ENCODE measurements around the gene TVP23A.
"Not testable (repeated sequence)": the region's sequence is repeated elsewhere in the genome, so short reads cannot be mapped to it uniquely, and the experiment has no call there.

Gene TVP23A

DNA sequence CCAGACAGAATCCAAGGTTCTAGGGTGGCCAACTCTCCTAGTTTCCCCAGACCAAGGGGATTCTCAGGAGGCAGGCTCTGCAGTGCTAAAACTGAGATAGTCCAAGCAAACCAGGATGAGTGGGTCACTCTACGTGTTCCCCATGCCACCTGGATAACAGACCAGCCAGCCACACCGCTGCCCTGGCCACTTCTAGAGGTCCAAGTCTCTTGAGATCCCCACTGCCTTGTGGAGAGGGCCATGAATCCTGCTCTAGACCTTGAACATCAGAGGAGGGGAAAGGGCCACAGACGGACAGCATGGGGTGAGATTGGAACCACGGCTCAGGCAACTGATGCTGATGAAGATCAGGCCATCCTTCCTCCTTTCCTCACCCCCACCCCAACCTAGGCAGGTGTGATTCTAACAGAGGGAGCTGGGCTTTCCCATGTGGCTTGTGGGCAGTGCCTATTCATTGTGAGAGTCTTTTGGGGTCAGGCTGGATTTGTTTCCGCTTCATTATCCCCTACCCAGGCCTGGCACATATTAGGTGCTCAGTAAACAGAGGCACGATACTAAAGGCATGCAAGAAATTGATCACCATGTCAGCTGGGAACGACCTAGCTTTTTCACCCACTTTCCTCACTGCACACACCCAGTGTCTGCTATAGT lies 16.8 kb upstream of the TVP23A start:
- no peak for DNase-seq

DNA sequence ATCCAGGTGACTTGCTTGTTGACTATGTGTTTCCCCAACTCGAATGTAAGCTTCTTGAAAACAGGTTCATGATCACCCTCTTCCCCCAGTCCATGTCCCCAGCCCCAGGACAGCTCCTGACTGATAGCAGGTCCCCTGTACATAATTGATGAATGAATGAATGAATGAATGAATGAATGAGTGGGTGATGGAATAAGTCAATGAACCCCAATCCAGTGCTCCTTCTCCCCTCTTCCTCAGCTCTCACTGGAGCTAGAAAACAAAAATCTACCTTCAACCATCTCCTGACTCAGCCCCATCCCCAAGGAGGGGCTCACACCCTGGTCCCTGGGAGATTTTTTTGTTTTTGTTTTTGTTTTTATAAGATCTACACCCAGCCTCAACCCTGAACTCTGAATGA lies 16.2 kb upstream of the TVP23A start:
- DNase-seq, result no peak

DNA sequence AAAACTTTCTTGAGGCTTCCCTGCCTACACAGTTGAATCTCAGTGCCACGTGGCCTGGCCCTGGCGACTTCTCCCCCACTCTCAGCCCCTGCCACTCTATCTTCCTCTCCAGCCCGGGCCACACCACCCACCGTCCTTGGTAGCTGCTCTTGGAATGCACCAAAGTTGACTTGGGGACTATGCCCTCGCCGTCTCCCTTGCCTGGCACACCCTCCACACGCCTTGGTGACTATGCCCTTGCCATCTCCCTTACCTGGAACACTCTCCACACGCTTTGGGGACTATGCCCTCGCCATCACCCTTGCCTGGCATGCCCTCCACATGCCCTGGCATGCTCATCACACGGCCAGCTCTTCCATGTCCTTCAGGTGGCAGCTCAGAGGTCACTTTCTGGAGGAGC lies 15.5 kb upstream of the TVP23A start:
- no peak for DNase-seq

DNA sequence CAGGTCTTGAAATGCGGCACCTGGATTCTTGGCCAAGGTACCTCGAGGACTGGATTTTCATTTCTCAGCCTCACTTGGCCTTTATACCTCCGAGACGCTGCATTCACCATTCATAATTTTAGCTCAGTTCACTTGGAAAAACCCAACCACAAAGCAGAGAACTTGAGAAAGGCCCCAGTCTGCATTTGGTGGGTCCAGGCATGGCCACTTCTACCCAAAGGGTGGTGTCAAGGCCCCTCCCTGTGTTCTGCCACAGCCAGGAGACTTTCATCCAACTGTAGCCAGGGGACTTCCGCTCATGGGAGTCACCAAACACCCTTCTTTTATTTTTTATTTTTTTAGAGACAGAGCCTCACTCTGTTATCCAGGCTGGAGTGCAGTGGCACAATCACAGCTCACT lies 14.7 kb upstream of the TVP23A start:
- DNase-seq, result no peak

DNA sequence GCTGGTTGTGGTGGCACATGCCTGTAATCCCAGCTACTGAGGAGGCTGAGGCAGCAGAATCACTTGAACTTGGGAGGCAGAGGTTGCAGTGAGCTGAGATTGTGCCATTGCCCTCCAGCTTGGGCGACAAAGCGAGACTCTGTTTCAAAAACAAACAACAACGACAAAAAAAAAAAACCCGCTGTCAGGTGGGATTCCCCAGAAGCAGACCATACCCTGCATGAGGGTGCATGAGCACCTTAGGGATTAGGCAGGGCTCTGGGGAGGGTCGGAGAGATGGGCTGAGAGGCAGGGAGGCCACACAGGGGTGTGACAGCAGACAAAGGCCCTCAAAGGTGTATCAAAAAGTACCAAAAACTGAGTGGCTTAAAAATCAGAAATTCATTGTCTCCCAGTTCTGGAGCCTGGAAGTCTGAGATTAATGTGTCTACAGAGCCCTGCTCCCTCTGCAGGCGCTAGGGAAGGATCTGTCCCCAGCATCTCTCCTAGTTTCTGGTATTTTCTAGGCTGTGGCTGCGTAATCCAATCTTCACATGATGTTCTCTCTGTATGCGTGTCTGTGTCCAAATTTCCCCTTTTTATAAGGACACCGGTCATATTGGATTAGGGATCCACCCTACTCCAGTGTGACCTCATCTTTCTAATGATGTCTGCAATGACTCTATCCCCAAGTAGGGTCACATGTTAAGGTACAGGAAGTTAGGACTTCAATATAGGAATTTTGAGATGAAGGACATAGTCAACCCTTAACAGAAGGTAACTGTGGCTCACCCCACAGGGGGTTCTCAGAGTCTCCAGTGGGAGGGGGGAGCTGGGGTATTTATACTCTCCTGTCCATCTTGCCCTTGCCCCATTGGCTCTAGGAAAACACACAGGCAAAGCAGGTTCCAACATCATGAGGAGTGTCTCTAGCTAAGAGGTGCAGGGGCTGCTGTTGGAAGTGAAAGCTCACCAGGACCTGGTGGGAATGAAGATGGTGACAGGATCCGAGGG lies 13.6 kb upstream of the TVP23A start:
- DNase-seq, result no peak

DNA sequence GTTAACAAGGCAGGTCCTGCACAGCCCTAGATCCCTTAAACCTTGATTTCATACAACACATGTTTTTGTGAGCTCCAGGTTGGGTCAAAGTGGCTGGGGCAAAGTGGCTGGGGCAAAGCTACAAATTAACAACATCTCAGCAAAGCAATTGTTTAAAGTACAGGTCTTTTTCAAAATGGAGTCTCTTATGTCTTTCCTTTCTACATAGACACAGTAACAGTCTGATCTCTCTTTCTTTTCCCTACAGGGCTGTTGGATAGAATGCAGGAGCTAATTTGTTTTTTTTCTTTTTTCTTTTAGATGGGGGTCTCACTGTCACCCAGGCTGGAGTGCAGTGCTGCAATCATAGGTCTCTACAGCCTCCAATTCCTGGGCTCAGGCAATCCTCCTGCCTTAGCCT lies 11.6 kb upstream of the TVP23A start:
- not testable (repeated sequence) for DNase-seq

DNA sequence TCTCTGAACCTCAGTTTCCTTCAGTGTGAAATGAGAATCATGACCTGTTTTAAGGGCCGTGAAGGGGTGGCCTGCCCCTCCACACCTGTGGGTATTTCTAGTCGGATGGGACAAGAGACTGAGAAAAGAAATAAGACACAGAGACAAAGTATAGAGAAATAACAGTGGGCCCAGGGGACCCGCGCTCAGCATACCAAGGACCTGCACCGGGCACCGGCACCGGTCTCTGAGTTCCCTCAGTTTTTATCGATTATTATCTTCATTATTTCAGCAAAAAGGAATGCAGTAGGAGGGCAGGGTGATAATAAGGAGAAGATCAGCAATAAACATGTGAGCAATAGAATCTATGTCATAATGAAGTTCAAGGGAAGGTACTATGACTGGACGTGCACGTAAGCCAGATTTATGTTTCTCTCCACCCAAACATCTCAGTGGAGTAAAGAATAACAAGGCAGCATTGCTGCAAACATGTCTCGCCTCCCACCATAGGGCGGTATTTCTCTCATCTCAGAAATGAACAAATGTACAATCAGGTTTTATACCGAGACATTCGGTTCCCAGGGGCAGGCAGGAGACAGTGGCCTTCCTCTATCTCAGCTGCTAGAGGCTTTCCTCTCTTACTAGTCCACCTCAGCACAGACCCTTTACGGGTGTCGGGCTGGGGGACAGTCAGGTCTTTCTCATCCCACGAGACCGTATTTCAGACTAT lies 10.9 kb upstream of the TVP23A start:
- DNase-seq, result not testable (repeated sequence)

DNA sequence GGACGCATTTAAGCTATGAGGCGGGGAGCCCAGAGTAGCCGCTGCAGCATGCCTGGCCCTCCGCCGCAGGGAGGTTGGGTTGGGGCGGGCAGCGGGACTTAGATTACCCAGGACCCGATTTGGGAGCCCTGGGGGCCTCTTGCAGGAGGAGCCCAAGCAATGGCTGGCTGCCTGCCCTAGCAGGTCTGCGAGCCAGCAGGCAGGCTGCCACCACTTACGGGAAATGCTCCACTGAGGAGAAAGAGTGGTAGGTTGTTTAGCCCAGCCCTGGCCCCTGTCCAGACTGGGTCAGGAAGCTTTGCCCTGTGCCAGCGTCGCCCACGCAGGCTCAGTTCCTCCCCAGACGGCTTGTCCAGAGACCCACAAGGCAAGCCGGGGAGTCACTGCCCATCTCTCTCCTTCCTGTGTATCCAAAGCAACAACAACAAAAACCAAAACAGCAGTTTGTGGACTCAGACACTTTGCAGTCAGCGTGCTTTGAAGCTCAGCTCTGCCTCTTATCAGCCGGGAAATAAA lies 10.3 kb upstream of the TVP23A start:
- no peak for DNase-seq

DNA sequence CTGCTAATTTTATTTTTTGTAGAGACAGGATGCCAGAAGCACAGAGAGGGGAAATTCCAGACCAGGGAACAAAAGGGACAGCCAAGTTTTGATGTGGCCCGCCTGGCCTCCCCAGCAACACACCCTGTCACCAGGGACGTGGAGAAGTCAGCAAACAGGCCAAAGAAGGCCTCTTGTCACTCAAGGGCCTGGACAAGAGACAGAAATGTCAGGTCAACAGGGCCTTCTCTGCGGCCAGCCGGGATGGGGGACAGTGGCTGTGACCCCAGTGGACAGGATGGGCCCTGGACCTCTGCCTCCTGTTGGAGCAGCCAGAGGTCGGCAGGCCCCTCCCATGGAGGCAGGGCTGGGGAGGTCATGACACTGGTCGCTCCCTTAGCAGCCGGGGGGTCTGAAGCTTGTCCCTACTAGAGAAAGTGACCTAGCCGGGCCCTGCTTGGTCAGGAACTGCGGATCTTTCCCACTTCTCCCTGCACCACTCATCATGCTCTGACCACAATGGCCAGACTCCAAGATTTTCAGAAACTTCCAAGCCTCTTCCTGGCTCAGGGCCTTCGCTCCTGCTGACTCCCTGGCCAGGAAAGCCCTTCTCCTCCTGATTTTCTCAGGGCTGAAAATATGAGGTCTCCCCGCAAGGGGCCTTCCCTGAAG lies 9.2 kb upstream of the TVP23A start:
- DNase-seq, result no peak

DNA sequence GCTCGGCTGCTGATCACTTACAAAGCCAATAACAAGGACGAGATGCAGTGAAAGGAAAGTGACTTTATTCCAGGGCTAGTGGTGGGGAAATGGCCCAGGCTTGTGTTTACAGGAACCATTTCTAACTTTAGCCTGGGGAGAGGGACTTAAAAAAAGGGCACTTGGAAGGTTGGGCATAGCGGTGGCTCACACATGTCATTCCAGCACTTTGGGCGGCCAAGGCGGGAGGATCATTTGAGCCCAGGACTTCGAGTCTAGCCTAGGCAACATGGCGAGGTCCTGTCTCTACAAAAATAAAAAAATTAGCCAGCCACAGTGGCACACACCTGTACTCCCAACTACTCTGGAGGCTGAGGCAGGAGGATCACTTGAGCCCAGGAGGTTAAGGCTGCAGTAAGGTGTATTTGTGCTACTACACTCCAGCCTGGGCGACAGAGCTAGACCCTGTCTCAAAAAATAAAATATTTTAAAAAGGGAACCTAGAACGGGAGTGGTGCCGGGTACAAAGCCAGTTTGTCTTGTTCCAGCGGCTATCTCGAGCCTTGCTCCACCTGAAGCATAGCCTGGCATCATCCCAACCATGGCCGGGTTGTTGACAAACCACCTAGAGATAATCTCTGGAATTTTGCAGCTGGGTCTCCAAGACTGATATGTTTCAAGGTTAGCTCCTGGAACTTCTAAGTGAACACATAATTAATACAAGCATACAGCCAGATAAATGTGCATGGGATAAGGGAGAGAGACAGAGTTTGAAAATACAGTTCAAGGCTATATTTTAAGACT lies 5.7 kb upstream of the TVP23A start:
- no peak for DNase-seq

DNA sequence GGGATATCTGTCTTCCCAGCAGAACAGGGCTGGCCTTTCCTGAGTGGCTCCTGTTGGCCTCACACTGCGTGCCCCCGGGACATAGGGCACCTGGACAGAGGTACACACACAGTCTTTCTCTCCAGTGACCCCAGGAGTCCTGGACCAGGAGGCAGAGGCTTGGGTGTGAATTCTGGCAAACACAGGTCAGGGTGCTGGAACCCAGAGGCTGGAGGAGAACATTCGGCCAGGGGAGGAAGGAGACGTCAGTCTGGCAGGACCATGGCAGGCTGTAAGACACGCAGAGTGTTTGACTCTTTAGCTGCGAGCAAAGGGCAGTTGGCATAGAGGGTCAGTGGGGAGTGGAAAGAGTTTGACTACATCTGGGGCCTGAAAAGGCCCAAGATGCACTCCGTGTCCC lies 4.1 kb upstream of the TVP23A start:
- DNase-seq, result no peak

DNA sequence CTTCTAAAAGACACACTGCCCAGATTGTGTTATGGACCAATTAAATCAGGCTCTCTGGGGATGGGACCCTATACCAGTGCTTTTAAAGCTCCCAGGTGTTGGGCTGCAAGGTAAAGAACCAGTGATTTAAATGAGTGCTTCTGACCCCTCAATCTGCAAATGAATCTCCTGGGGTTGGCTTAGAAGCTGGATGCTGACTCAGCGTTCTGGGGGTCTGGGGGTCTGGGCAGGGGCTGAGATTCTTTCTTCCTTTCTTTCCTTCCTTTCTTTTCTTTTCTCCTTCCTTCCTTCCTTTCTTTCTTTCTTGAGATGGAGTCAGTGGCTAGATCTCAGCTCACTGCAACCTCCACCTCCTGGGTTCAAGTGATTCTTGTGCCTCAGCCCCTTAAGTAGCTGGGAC lies 2.0 kb upstream of the TVP23A start:
- no peak for DNase-seq

DNA sequence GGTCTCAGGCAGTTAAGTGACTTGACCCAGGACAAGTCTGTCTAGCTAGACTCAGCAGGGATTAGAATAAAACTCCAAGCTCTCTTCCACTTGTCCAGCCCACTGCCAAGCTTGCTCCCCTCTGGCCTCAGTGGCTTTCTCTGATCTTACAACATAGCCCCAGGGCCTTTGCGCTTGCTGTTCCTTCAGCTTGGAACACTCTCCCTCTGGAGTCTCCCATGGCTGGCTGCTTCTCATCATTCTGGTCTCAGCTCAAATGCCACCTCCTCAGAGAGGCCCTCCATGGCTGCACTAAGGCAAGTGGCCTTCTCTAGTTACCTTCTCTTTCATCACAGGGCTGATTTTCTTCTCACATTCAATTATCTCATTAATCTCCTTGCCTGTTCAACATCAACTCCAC lies 1.1 kb downstream of the TVP23A start:
- no peak for DNase-seq

DNA sequence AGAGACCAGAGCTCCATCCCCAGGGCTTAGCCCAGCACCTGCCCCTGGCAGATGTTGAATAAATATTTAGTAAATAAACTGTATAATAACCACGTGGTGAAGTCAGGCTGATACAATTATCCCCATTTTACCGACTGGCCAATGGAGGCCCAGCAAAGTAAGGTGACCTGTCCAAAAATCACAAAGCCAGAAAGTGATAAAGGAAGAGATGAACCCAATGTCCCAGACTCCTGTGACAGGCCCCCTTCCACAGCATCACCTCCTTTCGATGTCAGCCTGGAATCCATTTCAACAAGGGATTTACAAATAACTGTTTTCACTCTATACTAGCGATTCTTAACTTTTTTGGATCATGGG lies 5.5 kb downstream of the TVP23A start:
- DNase-seq, result no peak

DNA sequence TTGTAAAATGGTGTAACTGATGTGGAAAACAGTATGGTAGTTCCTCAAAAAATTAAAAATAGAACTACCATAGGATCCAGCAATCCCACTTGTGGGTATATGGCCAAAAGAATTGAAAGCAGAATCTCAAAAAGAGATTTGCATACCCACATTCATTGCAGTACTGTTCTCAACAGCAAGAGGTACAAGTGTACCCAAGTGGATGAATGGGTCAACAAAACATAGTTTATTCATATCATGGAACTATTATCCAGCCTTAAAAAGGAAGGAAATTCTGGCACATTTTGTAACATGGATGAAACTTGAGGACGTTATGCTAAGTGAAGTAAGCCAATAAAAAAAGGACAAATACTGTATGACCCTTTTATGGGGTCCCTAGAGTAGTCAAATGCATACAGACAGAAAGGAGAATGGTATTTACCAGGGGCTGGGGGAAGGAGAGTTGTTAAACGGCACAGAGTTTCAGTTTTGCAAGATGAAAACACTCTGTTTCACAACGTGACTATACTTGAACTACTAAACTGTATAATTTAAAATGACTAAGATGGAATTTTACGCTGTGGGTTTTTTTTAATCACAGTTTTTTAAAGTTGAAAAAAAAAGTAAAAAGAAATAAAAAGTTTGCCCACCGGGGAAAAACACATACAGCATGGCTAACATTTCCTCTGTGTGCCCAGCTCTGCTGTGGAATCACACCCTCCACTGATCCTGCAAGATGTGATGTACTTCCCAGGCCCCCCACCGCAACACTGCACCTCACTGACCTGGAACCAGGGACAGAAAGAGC lies 6.1 kb downstream of the TVP23A start:
- DNase-seq, result no peak

DNA sequence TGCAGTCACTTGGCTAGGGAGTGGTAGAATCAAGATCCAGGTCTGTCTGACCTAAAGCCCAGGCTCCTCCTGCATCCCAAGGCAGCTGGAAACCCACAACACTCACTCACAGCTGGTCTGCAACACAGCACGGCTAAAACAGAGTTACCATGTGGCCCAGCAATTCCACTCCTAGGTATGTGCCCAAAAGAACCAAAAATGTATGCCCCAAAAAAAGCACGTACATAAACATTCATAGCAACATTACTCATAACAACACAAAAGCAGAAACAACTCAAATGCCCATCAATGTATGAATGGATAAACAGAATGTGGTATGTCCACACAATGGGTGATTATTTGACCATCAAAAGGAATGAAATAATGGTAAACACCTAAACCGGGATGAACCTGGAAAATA lies 8.9 kb downstream of the TVP23A start:
- DNase-seq, result no peak

DNA sequence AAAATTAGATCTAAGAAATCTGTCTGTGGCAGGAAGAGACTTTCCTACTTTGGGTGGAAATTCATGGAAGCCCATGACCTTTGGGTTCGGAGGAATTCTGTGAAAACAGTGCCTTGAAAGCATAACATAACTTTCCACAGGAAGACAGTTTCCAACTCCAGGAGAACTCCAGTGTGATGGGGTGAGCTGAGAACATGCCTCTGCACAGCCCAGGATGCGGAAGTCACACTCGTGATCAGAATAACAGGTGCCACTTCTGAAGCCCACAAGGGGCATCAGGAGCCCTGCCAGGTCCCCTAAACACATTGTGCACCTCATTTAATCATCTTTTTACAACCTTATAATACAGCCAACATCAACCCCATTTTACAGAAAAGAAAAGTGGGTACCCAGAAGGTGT lies 9.7 kb downstream of the TVP23A start:
- DNase-seq, result no peak

DNA sequence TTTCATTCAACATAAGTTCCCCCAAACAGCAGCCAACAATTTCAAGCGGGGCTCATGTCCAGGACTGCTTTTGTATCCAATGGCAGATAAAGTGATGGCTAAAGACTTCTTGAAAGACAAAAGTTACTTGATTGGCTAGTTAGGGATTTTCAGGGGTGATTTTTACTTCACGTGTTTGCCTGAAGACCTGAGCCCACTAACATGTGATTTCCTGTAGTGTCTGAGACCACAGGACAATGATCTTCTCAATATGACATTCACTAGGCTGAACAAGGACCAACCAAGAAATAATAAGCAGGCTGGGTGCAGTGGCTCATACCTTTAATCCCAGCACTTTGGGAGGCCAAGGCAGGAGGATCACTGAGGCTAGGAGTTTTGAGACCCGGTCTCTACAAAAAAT lies 10.4 kb downstream of the TVP23A start:
- no peak for DNase-seq

DNA sequence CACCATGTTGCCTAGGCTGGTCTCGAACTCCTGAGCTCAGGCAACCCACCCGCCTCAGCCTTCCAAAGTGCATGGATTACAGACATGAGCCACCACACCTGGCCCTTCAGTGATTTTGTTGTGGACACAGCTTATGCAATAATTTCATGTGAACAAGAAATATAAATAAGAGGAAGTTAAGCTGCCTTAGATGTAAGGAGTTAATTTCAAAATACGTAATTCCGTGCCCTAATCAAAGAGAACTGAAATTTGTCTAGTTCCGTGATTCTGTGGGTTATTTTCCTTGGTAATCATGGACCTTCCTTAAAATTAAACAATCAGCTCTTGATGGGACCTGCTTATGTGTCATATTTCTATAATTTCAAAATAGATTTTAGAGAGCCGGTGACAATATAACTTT lies 11.9 kb downstream of the TVP23A start:
- DNase-seq, result no peak

DNA sequence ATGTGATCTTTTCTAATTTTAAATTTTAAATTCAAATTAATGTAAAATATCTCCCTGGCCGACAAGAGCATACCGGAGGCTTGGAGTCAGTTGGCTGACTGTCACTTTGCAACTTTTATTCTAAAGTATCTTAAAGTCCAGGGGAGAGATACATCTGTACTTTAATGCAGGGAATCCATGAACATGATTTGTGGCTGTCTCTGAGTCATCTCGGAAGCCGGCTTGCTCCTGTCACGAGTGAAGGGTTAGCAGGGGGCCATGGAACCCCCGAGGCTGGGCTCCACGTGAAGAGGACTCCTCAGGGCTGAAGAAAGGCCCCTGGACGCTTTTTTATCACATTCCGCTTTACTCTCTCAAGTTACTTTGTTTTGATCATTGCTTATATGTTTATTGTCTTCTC lies 13.3 kb downstream of the TVP23A start:
- DNase-seq, result no peak

DNA sequence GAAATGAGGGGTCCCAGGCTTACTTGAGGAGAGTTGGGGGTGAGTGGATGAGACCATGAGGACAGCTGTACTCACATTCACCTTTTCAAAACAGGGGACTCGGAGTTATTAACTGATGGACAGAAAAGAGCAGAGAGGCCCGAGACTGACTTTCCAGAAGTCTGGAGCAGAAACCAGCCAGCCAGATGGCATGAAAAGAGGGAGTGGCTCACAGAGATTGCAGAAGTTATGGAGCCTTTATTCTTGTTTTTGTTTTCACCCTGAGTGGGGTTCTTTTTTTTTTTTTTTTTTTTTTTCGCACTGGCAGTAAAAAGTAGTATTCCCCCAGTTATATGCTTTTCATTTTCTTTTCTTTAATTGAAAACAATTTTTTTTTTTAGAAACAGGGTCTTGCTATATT lies 18.9 kb downstream of the TVP23A start:
- no peak for DNase-seq

Data from activated CD8-positive, alpha-beta memory T cell treated with anti-CD3 and anti-CD28 coated beads, Interleukin-2, amount 50 U/mL, for 48 hours (primary cell).